ENCODE results near the gene OCIAD1.

The OCIAD1 gene

DNA sequence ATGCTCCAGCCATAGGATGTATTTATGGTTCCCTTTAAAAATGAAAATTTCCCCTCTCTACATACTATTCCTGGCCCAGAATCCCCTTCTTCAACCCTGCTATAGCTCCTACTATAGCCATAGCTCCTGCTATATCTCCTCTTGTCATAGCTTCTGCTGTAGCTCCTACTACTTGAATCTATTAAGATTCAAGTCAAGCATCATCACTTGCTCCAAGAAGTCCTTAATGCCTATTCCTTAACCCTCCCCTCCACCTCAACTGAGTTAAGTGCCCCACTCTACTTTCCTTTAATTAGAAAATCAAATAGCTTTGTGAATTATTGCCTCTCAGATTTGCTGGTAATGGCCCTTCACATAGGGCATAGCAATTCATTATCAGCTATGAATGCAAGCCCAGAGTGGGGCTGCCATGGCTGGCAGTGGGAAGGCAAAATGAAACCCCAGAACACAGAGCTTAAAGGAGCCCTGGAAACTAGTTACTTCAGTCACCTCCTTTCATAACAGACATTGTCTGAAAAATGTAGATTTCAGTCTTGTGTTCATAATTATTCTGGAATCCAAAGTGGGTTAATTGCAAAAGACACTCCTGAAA lies 60.2 kb downstream of the OCIAD1 start:
- no peak for DNase-seq (ENCODE audit: low read depth)

GRCh38 chr4:48896845-48897244 lies 66.0 kb downstream of the OCIAD1 start:
- no peak for DNase-seq (ENCODE audit: low read depth)

DNA sequence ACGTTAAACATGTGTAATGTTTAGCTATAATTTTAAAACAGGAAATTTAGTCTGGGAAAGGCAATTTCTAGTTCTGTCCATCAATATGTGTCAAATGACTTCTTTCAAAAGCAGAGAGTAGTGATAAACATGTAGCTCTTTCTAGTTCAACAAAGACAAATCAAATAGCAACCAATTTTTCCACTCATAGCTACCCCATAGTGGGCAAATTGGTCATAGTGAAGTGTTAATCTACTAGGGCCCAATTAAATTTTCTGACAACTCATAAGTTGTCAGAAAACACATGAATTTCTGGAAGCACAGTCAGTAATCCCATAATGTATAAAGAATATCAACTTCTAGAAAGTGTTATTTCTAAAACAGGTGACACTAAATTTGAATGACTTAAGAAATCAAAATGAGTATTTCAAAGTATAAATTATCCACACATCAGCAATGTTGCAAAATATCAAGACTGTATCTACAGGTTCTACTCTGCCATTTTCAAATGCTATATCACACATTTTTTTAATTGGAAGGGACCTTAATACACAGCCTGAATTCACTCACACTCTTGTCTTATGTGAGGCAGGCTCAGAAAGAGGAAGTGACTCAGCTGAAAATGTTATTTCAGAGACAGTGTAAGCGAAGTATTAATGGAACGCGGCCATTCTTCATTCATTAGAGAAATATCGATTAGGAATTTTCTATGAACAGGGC lies 68.0 kb downstream of the OCIAD1 start:
- no peak for DNase-seq (ENCODE audit: low read depth)

DNA sequence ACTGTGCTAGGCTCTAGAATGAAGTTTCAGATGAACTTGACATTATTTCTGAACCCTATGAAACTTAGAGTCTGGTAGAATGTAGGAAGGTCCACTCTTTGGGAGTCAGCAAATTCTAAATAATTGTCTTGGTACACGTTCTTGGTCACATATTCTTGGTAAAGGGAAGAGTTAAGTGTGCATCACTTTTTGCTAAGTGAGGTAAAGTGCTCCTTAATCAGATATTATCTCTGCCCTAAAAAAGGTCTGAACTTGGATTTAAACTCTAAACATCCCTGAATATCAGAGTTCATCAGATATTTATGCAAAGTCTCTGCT lies 68.5 kb downstream of the OCIAD1 start:
- DNase-seq (ENCODE audit: low read depth), result no peak

DNA sequence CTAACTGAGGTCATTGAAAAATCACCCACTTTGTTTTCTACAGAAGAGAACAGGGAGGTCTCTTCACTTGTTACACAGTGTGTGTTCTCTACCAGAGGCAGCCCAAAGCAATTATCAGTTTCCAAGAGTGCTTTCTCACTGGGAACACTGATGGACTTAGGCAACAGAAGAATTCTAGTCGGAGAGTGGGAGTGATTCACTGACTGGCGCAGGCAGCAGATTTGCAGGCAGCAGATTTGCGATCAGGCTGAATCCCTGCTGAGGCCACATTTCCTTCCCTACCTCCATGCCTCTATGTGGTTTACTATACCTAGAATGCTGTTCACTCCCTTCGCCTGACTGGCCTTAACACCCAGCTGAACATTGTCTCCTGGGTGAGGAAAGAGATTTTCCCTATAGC lies 69.1 kb downstream of the OCIAD1 start:
- no peak for DNase-seq (ENCODE audit: low read depth)

- DNase-seq (ENCODE audit: low read depth), result no peak
Measured at GRCh38 chr4:48901196-48901595, 70.3 kb downstream of the OCIAD1 start.

- DNase-seq (ENCODE audit: low read depth), result no peak
Measured at GRCh38 chr4:48902266-48902665, 71.4 kb downstream of the OCIAD1 start.

- DNase-seq (ENCODE audit: low read depth), result no peak
Measured at GRCh38 chr4:48904101-48904500, 73.2 kb downstream of the OCIAD1 start.

- no peak for DNase-seq (ENCODE audit: low read depth)
Measured at GRCh38 chr4:48904541-48905142, 73.8 kb downstream of the OCIAD1 start.

GRCh38 chr4:48905363-48906015 lies 74.6 kb downstream of the OCIAD1 start:
- no peak for DNase-seq (ENCODE audit: low read depth)

- no peak for DNase-seq (ENCODE audit: low read depth)
Measured at GRCh38 chr4:48906206-48907173, 75.6 kb downstream of the OCIAD1 start, which contains the start of gene OCIAD2. Gene OCIAD2, minus strand, starts transcription at chr4:48906774. Its CDS starts 2,225 bp downstream, at chr4:48904549.

DNA sequence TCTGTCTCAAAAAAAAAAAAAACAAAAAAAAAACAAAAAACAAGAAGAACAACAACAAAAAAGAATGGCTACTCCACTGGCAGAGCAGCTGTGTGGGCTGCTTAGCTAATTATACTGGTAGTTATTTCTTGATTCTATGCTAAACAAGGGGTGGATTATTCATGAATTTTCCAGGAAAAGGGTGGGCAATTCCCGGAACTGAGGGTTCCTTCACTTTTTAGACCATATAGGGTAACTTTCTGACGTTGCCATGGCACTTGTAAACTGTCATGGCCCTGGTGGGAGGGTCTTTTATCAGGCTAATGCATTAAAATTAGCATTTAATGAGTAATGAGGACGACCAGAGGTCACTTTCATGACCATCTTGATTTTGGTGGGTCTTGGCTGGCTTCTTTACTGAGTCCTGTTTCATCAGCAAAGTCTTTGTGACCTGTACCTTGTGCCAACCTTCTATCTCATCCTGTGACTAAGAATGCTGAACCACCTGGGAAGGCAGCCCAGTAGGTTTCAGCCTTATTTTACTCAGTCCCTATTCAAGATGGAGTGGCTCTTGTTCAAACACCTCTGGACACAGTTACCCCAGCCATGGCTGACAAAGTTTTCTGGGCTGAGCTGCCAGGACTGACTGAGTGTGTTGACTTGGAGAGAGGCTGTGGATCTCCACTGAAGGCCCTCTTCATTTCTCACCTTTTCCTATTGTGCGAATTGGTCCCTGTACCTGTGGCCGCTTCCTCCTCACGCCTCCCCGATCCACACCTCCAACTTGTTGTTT lies 77.0 kb downstream of the OCIAD1 start:
- DNase-seq (ENCODE audit: low read depth), result no peak

- DNase-seq (ENCODE audit: low read depth), result no peak
Measured at GRCh38 chr4:48908687-48909086, 77.8 kb downstream of the OCIAD1 start.

GRCh38 chr4:48909697-48910096 lies 78.8 kb downstream of the OCIAD1 start:
- peak; percentile 93 for DNase-seq (ENCODE audit: low read depth)

DNA sequence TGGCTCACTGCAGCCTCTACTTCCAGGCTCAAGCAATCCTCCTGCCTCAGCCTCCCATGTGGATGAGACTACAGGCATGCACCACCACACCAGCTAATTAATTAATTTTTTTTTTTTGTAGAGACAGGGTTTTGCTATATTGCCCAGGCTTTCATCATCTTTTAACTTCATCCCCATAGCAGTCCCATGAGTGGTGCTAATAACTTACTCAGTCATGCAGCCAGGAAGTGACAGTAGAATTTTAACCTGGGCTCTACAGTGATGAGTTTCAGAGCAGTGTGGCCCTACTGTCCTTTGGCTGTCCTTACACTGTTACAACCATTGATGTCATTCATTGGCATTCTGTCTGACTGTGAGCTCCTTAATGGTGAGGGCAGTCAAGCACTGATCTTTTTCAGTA lies 79.6 kb downstream of the OCIAD1 start:
- no peak for DNase-seq (ENCODE audit: low read depth)
